Right lobe of liver (tissue), 4 donors: ENCODE data around the gene RPL31.

Experiments
- CTCF ChIP-seq, 4 donors: fragments of 200-600 bp in 3 of 4; fragments of 450-650 bp in 1 of 4; IDR thresholded peaks; one replicate each; pipeline versions ENCODE4 v1.5.1 to v1.8.0; 2016 to 2022; ENCODE audit warnings: antibody characterized with exemption in 4 of 4, mild to moderate bottlenecking in 2 of 4
- POLR2A ChIP-seq: fragments of 450-650 bp; IDR thresholded peaks from one replicate; pipeline ENCODE4 v1.6.1; 2017; ENCODE audit warnings: antibody characterized with exemption, mild to moderate bottlenecking
- donor health status: DM: no; HTN: no; CAD: no.
- donor health status: DM: no; HTN: no; CAD: no.
- donor health status: DM: no; HTN: yes; CAD: no.

GRCh38 chr2:100971221-100971620 is 30.9 kb upstream of the RPL31 start:
- TF ChIP-seq CTCF (IDR thresholded peaks at IDR 0.05) (no peak), POLR2A (no peak)
